Measurements from ENCODE around the gene PCNT. TPM values are rescaled to one million over a fixed set of nuclear protein-coding genes. Genes with fewer than 3 reads are reported as not detected.

The PCNT gene
- total RNA-seq, 2 experiments from 2014 or later, result 46.2 to 46.6 TPM

GRCh38 chr21:46491553-46491952, 167.6 kb downstream of the PCNT start:
- ATAC-seq (no peak), DNase-seq (no peak)
- no peak overlapping the region for H3K4me3 Mint-ChIP-seq
- POLR2A ChIA-PET, result interaction anchor here (0.6 to 0.8 kb wide), 2 partner anchors 20 to 29 kb away, joined by 3 read pairs; no protein-coding TSS in a partner anchor
- H3K4me1 Mint-ChIP-seq (ENCODE audit: low read depth), result peaks cover 8% of the 10 kb centered on the region
- H3K27me3 Mint-ChIP-seq, result no peaks in the 10 kb centered on the region
- intact Hi-C loops (cut with micrococcal nuclease), result no loop called here
- no peak overlapping the region for H3K27ac Mint-ChIP-seq
- peaks cover 2% of the 10 kb centered on the region for H3K9me3 Mint-ChIP-seq
- CTCF ChIA-PET, result interaction anchor here (1.4 to 1.7 kb wide), 2 partner anchors 9 to 40 kb away, joined by 4 read pairs; no protein-coding TSS in a partner anchor
- H3K36me3 Mint-ChIP-seq (ENCODE audit: low read depth), result peaks cover 33% of the 10 kb centered on the region
- TF ChIP-seq, protein P1, sequence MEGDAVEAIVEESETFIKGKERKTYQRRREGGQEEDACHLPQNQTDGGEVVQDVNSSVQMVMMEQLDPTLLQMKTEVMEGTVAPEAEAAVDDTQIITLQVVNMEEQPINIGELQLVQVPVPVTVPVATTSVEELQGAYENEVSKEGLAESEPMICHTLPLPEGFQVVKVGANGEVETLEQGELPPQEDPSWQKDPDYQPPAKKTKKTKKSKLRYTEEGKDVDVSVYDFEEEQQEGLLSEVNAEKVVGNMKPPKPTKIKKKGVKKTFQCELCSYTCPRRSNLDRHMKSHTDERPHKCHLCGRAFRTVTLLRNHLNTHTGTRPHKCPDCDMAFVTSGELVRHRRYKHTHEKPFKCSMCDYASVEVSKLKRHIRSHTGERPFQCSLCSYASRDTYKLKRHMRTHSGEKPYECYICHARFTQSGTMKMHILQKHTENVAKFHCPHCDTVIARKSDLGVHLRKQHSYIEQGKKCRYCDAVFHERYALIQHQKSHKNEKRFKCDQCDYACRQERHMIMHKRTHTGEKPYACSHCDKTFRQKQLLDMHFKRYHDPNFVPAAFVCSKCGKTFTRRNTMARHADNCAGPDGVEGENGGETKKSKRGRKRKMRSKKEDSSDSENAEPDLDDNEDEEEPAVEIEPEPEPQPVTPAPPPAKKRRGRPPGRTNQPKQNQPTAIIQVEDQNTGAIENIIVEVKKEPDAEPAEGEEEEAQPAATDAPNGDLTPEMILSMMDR (IDR thresholded peaks at IDR 0.05), result no peak

DNA sequence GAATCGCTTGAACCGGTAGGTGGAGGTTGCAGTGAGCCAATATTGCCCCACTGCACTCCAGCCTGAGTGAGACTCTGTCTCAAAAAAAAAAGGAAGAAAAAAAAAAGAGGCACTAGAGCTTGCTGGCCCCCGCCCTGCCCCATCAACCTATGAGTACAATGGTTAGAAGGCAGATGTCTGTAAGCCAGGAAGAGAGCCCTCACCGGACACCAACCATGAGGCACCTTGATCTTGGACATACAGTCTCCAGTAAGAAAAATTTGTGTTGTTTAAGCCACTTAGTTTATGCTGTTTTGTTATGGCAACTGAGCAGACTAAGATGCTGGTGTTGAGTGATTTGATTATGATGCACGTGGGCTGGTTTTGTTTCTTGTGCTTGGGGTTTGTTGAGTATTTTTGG, 168.9 kb downstream of the PCNT start:
- Mint-ChIP-seq H3K27ac (no peak overlapping the region), H3K9me3 (peaks cover 2% of the 10 kb centered on the region), H3K4me3 (no peak overlapping the region), H3K27me3 (no peaks in the 10 kb centered on the region), H3K36me3 (ENCODE audit: low read depth) (peaks cover 30% of the 10 kb centered on the region), H3K4me1 (ENCODE audit: low read depth) (peaks cover 8% of the 10 kb centered on the region)
- POLR2A ChIA-PET, result no interaction called here
- CTCF ChIA-PET, result no interaction called here
- TF ChIP-seq, protein P1 (IDR thresholded peaks at IDR 0.05), result no peak
- DNase-seq, result no peak
- no peak for ATAC-seq
- intact Hi-C loops (cut with micrococcal nuclease), result no loop called here

DNA sequence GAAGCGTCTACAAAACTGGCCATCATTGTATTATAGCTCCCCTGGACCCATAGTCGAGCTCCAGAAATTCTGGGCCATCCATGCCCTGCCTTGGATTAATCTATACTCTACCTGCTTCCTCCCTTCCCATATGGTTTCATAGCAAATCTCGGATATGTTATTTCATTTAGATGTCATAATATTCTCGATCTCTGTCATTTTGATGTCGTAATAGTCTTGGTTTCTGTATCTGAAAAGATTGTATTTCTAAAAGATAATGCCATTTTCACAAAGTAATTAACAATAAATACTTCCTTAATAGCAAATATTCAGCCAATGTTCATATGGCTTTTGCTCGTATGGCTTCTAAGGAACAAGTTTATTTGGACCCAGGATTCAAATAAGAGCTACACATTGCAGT, 169.9 kb downstream of the PCNT start:
- Mint-ChIP-seq H3K9me3 (peaks cover 2% of the 10 kb centered on the region), H3K27ac (no peak overlapping the region), H3K4me3 (no peak overlapping the region), H3K27me3 (no peaks in the 10 kb centered on the region), H3K4me1 (ENCODE audit: low read depth) (peaks cover 6% of the 10 kb centered on the region), H3K36me3 (ENCODE audit: low read depth) (peaks cover 35% of the 10 kb centered on the region)
- DNase-seq, result no peak
- ChIA-PET POLR2A (no interaction called here), CTCF (no interaction called here)
- ATAC-seq, result no peak
- TF ChIP-seq, protein P1 (IDR thresholded peaks at IDR 0.05), result no peak
- intact Hi-C loops (cut with micrococcal nuclease), result no loop called here

Other genes starting within 250 kb of the PCNT start
- gene COL6A2, start 226.0 kb upstream of the PCNT start, total RNA-seq, result 10 to 100 TPM; 25.0 to 25.3 TPM
- under 1 TPM; 0.52 to 0.85 TPM for gene FTCD, start 168.6 kb upstream of the PCNT start, total RNA-seq
- 10 to 100 TPM; 23.2 to 24.2 TPM for gene SPATC1L, start 139.7 kb upstream of the PCNT start, total RNA-seq
- gene LSS, start 95.4 kb upstream of the PCNT start, total RNA-seq, result 10 to 100 TPM; 20.3 to 20.4 TPM
- gene MCM3AP, start 38.5 kb upstream of the PCNT start, total RNA-seq, result 100 to 1,000 TPM; 108 to 112 TPM
- gene YBEY, start 37.8 kb upstream of the PCNT start, total RNA-seq, result 10 to 100 TPM; 14.9 to 16.2 TPM
- gene C21orf58, start 286 bp upstream of the PCNT start, total RNA-seq, result 10 to 100 TPM; 23.9 to 25.2 TPM
- 10 to 100 TPM; 30.9 to 34.1 TPM for gene DIP2A, start 134.7 kb downstream of the PCNT start, total RNA-seq